ENCODE data around the gene WFDC1.

Gene WFDC1

DNA sequence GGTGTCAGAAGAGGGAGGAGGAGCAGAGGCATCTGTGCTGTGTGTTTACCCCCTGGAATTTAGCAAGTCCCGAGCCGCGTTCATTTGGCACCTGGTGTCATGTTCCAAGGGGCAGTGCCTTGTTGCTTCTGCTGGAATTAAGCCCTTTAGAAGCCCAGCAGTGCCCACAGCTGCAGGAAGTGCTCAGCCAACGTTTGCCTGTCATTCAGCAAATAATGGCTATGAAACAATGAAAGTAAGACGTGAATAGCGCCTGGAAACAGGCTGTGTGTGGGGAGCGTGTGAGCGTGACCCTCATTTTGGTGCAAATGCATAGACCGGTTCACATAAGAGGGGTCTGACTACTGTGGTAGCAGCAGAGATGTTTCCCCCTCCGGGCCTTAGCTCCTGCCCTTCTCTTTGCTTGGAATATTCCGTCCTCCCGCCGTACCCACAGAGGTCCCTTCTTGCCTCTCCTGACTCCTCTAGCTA is 67.8 kb downstream of the WFDC1 start:
- DNase-seq (ENCODE audit: extremely low spot score) = no peak
- TF ChIP-seq, protein P1, sequence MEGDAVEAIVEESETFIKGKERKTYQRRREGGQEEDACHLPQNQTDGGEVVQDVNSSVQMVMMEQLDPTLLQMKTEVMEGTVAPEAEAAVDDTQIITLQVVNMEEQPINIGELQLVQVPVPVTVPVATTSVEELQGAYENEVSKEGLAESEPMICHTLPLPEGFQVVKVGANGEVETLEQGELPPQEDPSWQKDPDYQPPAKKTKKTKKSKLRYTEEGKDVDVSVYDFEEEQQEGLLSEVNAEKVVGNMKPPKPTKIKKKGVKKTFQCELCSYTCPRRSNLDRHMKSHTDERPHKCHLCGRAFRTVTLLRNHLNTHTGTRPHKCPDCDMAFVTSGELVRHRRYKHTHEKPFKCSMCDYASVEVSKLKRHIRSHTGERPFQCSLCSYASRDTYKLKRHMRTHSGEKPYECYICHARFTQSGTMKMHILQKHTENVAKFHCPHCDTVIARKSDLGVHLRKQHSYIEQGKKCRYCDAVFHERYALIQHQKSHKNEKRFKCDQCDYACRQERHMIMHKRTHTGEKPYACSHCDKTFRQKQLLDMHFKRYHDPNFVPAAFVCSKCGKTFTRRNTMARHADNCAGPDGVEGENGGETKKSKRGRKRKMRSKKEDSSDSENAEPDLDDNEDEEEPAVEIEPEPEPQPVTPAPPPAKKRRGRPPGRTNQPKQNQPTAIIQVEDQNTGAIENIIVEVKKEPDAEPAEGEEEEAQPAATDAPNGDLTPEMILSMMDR (IDR thresholded peaks at IDR 0.05; ENCODE audit: control extremely low read depth, extremely low read depth, low read depth, missing control alignments) = no peak
- CTCF ChIA-PET = no interaction called here
- POLR2A ChIA-PET = no interaction called here

DNA sequence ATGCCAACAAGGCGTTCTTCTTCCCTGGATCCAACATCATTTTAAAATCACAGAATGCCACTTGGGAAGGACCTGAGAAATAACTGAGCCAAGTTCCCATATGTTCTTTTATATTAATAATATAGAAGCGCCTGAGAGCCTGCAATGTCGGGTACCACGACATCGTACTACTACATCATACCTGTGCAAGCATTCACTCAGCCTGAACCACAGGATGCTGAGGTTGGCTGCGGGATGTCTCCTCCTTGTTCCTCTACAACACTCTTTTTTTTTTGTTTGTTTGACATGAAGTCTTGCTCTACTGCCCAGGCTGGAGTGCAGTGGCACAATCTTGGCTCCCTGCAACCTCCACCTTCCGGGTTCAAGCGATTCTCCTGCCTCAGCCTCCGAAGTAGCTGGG is 71.5 kb downstream of the WFDC1 start:
- POLR2A ChIA-PET = no interaction called here
- DNase-seq (ENCODE audit: extremely low spot score) = no peak
- CTCF ChIA-PET = no interaction called here
- TF ChIP-seq, protein P1 (IDR thresholded peaks at IDR 0.05; ENCODE audit: control extremely low read depth, extremely low read depth, low read depth, missing control alignments) = no peak

DNA sequence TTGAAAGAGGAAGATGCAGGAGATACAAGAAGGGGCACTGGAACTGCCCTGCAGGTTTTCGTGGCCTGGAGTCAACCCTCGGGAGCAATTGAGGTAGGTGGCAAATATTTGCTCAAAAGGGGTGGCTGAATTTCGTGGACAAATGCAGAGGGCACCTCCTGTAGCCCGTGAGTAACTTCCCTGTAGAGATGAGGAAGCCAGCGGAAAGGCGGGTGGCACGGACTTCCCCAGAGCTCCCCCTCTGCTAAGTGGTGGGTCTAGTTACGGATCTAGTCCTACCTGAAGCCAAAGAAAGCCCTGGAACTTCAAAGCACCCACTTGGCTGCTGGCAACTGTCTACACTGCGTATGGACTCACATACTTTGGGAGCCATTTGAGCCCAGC is 72.6 kb downstream of the WFDC1 start:
- ChIA-PET CTCF (no interaction called here), POLR2A (no interaction called here)
- TF ChIP-seq, protein P1 (IDR thresholded peaks at IDR 0.05; ENCODE audit: control extremely low read depth, extremely low read depth, low read depth, missing control alignments) = no peak
- DNase-seq (ENCODE audit: extremely low spot score) = no peak

DNA sequence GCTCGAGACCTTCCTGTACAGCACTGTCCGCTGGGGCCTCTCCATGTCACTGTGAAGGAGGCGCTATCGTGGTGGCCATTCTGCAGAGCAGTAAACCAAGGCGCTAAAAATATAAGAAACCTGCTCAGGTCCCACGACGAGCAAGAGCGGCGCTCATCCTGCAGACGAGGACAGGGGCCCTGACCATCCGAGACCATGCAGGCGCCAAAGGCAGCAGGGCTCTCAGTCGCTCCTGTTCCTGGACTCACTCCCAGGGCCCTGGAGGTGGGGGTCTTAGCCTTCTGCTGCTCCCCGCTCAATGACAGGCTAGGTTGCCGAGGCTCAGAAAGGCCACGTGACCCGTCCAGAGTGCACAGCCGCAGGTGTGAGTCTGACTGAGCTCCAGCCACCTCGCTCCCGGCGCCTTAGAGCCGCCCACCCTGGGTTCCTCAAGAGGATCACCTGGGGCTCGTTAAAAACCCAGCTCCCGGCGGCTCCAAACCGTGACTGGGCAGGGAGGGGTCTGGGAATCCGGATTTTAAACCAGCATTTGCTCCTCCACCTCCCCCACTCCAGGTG is 73.2 kb downstream of the WFDC1 start:
- POLR2A ChIA-PET = no interaction called here
- DNase-seq (ENCODE audit: extremely low spot score) = no peak
- CTCF ChIA-PET = no interaction called here
- TF ChIP-seq, protein P1 (IDR thresholded peaks at IDR 0.05; ENCODE audit: control extremely low read depth, extremely low read depth, low read depth, missing control alignments) = no peak

DNA sequence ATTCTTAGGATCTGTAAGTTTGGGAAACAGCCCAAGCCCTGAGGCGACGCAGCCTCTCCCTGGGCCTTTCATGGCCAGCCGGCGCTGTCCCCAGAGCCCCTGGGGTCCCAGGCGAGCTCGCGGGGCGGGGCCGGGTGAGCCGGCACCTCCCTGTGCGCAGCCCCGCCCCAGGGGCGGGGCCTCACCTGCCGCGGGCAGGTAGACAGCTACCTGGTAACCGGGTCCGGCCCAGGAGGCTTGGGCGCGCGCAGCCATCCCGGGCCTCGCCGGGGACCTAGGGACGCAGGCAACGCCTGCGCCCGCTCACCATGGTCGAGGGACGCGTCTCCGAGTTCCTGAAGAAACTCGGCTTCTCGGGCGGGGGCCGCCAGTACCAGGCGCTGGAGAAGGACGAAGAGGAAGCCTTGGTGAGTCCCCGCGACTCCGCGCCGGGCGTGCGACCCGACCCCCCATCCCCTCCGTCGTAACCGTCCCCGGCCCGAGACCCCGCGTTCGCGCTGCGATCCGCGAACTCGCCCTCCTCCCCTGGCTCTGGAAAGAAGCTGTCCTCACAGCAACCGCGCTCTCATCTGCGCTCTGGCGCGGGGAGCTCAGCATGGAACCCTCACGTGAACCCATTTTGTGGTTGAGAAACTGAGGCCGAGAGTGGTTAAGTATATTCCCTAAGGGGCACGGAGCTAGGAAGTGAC is 73.8 kb downstream of the WFDC1 start, which contains the start of gene ATP2C2:
TSS of gene ATP2C2 (plus strand) at position 231 of the 689 bp plus-strand sequence. CDS start at position 309, 78 bp downstream.
- CTCF ChIA-PET = no interaction called here
- POLR2A ChIA-PET = no interaction called here
- TF ChIP-seq, protein P1 (IDR thresholded peaks at IDR 0.05; ENCODE audit: control extremely low read depth, extremely low read depth, low read depth, missing control alignments) = no peak
- no peak for DNase-seq (ENCODE audit: extremely low spot score)

DNA sequence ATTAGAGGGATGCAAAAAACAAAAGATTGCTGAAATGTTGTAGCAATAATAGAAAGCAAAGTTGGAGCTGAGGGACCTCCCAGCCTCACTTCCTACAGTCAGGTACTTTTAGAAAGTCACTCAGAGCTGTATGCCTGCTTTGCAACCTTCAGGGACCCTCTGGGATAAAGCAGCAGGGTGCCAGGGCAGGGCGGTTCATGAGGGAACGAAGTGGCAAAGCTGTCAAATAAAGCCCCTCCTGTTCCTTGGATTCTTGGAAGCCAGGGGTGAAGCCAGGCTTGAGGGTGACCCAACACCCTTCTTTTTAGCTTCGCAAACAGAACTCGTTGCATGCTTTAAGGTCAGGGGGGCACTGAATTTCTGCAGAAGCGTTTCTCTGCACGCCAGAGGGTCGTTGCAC is 74.4 kb downstream of the WFDC1 start:
- ChIA-PET CTCF (interaction anchor here (1.3 kb wide), 1 partner anchor 10 kb away, joined by 3 read pairs; no protein-coding TSS in a partner anchor), POLR2A (no interaction called here)
- no peak for DNase-seq (ENCODE audit: extremely low spot score)
- TF ChIP-seq, protein P1 (IDR thresholded peaks at IDR 0.05; ENCODE audit: control extremely low read depth, extremely low read depth, low read depth, missing control alignments) = no peak

Measured in GM10248 (cell line).